ENCODE data around the gene DPP7.

DNA sequence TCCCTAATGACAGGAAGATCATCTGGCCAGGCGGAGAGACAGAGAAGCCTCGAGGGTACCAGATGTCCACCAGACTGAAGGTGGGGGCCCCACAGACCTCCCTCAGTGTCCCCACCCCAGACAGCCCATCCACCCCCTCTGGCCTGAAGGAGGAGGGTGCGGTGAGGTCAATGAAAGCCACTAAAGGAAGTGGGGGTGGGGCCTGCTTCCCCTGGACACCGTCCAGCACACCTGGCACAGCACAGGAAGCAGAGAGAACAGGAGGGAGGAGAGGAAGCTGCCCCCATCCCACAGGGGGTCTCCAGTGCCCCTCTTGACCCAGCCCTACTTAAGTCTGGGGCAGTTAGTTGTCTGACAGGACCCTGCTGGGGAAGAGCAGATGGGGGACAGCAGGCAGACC lies 44.1 kb upstream of the DPP7 start:
- TF ChIP-seq, protein P1, sequence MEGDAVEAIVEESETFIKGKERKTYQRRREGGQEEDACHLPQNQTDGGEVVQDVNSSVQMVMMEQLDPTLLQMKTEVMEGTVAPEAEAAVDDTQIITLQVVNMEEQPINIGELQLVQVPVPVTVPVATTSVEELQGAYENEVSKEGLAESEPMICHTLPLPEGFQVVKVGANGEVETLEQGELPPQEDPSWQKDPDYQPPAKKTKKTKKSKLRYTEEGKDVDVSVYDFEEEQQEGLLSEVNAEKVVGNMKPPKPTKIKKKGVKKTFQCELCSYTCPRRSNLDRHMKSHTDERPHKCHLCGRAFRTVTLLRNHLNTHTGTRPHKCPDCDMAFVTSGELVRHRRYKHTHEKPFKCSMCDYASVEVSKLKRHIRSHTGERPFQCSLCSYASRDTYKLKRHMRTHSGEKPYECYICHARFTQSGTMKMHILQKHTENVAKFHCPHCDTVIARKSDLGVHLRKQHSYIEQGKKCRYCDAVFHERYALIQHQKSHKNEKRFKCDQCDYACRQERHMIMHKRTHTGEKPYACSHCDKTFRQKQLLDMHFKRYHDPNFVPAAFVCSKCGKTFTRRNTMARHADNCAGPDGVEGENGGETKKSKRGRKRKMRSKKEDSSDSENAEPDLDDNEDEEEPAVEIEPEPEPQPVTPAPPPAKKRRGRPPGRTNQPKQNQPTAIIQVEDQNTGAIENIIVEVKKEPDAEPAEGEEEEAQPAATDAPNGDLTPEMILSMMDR (IDR thresholded peaks at IDR 0.05) = no peak
- no peak for TF ChIP-seq POLR2A (IDR thresholded peaks at IDR 0.05)
